Amniotic epithelial cell (primary cell): ENCODE measurements around the gene ATRX.
A peak's percentile ranks its signal among the peaks of the same experiment; 100 is the strongest.
"Not testable (repeated sequence)": the region's sequence is repeated elsewhere in the genome, so short reads cannot be mapped to it uniquely, and the experiment has no call there.

Experiments
- DNase-seq: peaks from one replicate; pipeline ENCODE4 v3.0.0-alpha.2; 2010; ENCODE audit warnings: low read depth

The ATRX gene

DNA sequence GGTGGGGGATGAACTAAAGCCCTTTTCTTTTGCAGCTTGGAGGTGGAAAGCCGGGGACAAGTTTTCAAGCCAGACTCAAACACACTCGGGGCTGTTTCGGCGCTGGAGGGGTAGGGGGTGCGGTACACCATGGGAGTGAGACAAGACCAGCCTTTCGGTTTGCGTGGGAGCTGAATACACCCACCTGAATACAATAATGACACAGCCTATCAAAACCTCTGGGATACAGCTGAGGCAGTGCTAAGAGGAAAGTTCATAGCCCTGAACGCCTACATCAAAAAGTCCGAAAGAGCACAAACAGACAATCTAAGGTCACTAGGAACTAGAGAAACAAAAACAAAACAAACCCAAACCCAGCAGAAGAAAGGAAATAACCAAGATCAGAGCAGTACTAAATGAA, 163.3 kb downstream of the ATRX start:
- no peak for DNase-seq

DNA sequence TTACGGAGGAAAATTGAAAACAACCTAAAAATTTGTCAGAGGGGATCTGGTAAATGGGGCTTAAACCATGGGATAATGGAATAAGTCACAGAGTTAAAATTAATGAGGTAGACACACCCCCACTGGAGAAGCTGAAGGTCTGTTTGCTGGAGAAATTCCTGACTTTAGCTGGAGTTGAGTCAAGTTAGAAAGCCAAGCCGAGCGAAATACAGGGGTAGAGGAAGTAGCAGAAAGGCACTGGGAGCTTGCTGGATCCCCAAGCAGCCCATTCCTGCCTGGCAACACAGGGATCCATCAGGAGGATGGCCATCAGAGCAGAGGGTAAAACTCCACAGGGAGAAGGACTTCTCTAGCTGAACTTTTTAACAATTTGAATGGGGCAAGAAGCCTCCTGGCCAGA, 163.8 kb downstream of the ATRX start:
- DNase-seq, result peak; percentile 0

DNA sequence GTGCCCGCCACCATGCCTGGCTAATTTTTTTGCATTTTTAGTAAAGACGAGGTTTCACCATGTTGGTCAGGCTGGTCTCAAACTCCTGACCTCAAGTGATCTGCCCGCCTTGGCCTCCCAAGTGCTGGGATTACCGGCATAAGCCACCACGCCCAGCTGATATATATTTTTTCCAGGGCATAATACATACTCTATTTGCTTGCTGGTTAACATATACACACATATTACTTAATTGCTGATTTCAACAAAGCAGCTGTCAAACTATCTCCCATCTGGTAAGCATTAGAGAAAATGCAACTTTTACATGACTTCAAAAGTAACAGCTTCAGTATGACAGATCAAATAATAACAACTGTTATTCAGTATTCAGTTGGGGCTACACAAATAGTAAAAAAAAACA, 164.6 kb downstream of the ATRX start:
- not testable (repeated sequence) for DNase-seq

DNA sequence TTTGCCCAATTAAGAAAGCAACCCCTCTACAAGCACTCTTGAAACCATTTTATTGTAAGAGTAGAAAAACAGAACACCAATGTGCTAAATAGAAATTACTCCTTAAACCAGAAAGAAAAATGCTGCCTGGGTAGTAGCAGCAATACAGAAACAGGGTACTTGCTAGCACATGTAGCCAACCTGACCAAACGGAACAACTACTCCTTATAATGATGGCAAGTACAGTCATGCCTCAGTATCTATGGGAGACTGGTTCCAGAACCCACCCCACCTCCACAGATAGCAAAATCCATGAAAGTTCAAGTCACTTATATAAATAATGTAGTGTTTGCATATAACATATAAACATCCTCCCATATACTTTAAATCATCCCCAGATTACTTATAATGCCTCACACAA, 168.8 kb downstream of the ATRX start:
- DNase-seq, result no peak

DNA sequence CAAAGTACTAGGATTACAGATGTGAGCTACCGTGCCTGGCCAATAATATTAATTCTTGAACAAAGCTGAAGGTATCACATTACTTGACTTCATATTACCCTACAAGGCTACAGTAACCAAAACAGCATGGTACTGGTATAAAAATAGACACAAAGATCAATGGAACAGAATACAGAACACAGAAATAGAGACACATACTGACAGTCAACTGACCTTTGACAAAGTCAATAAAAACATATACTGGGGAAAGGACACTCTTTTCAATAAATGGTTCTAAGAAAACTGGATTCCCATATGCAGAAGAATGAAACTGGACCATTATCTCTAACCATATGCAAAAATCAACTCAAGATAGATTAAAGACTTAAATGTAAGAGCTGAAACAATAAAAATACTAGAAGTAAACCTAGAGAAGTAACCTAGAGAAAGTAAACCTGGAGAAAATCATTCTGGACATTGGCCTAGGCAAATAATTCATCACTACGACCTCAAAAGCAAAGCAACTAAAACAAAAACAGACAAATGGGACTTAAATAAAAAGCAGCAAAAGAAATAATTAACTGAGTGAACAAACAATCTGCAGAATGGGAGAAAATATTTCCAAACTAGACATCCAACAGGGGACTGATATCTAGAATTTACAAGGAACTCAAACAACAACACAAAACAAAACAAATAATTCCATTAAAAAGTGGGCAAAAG, 182.2 kb downstream of the ATRX start:
- no peak for DNase-seq

DNA sequence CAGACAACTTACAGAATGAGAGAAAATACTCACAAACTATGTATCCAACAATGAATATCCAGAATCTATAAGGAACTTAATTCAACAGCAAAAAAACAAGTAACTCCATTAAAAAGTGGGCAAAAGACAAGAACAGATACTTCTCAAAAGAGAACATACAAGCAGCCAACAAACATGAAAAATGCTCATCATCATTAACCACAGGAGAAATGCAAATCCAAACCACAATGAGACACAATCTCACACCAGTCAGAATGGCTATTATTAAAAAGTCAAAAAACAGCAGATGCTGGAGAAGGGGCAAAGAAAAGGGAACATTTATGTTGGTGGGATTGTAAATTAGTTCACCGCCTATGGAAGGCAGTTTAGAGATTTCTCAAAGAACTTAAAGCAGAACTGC, 188.5 kb downstream of the ATRX start:
- peak; percentile 9 for DNase-seq

DNA sequence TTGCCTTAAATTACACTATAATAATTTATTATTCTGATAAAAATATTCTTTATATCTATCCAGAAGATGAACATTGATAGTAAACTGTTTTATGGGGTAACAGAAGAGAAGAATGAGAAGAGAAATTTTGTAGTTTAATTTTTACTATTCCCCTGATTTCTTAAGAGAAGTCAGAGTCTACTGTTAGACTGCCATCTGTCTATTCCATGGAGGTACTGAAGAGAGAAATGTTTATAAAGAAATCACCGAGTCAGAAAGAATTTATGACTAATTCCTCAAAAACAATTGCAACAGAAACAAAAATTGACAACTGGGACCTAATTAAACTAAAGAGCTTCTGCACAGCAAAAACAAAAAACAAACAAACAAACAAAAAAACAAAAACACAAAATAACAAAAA, 188.9 kb downstream of the ATRX start:
- peak; percentile 50 for DNase-seq

DNA sequence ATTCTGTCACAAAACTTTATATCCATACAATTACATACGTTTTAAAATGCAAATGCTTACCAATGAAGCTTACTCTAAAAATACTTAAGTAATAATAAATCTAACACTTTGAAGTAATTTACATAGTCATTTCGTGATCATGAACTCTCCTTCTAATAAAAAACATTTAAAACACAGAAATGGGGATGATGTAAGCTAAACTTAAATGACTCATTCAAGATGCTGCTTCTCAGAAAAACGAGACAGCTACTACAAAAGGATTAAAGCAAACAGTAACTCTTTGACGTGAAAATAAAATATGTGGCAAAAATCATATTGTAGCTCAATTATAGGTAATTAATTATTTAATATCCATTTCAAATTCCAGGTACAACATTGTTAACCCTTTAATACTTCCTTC, 190.2 kb downstream of the ATRX start:
- DNase-seq, result peak; percentile 10

DNA sequence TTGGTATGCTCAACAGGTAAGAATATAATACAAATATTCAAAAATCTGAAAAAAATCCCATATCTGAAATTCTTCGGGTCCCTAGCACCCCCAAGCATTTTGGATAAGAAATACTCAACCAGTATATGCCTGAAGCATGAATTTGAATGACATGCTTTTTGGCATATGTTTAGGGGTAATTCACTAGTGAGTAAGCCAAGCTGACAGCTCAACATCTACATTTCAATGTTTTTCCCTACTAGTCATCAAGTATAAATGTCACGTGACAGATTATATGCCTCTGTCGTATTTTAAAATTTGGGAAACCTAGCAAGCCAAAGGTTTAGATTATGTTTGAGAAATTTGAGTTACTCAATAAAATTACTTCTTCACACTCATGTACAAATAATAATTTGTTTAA, 213.7 kb downstream of the ATRX start:
- peak; percentile 8 for DNase-seq

DNA sequence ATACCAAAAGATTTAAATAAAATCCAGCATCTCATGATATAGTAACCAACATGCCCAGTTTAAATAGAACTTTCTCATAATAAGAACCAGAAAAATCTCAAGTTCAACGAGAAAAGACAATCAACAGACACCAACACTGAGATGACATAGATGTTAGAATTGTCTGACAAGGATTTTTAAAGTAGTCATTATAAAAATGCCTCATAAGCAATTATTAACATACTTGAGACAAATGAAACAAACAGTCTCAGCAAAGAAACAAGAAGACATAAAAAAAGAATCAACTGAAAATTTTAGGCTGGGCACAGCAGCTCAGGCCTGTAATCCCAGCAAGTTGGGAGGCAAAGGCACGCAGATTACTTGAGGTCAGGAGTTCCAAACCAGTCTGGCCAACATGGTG, 220.7 kb downstream of the ATRX start:
- no peak for DNase-seq

DNA sequence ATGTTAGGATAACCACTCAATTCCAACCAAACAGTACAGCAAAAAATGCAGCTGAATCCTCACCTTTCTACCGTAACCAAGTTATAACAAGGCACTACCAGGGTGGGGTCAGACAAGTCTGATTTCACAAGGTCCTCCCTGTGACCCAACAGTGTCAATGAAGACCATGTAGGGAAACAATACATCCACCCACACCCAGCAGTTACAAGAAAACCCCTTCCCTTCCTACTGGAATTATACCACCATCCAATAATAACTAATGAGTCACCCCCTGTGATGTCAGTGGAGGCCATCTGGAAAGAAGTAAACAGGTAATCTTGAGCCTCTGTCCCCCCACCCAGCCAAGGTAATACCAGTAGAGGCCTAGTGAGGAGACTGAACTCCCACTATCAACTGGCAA, 221.2 kb downstream of the ATRX start:
- DNase-seq, result peak; percentile 6

DNA sequence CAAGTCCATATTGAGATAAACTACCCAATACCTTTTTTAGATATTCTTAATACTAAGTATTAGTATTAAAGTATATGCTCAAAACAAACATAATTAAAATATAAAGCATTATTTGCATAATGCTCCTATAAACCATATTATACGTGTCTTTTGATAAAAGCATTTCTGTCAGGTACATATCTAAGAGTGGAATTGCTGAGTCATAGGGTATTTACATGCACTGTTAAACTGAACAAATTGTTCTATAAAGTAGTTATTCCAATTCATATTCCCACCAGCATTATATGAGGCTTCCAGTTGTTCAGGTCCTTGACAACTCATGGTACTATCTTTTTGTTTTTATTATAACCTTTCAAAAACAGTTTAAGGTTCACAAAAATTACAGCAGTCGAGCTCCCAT, 224.6 kb downstream of the ATRX start:
- no peak for DNase-seq

DNA sequence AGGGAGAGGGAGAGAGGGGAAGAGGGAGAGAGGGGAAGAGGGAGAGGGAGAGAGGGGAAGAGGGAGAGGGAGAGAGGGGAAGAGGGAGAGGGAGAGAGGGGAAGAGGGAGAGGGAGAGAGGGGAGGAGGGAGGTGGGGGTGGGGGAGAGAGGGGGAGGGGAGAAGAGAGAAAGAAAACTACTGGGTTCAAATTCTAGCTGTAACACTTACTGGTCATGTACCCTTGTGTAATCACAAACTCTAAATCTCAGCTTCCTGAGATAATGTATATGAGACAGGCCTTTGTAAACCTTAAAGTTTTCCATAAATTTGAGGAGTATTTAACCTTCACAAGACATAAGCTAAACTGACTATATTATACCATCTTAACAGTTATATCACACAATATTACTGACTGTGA, 229.7 kb downstream of the ATRX start:
- no peak for DNase-seq

DNA sequence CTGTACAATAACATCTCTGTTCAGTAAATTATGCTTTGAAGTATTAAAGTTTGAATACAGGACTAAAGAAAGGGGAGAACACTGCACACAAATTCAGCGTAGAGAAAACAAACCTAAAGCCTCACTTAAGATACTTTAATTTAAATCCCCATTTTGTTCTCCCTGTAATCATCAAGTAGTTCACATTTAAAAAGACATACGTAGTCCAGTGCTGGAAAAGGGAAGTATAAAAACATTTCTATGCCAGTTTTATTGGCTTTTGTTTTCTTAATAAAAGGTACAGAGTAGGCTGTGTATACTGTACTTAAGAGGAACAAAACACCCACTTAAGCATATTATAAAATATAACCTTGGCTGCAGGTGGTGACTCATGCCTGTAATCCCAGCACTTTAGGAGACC, 237.3 kb downstream of the ATRX start:
- no peak for DNase-seq

DNA sequence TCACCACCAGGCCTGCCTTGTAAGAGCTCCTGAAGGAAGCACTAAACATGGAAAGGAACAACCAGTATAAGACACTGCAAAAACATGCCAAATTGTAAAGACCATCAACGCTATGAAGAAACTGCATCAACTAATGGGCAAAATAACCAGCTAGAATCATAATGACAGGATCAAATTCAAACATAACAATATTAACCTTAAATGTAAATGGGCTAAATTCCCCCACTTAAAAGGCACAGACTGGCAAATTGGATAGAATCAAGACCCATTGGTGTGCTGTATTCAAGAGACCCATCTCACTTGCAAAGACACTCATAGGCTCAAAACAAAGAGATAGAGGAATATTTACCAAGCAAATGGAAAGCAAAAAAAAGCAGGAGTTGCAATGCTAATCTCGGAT, 246.2 kb downstream of the ATRX start:
- DNase-seq, result not testable (repeated sequence)

DNA sequence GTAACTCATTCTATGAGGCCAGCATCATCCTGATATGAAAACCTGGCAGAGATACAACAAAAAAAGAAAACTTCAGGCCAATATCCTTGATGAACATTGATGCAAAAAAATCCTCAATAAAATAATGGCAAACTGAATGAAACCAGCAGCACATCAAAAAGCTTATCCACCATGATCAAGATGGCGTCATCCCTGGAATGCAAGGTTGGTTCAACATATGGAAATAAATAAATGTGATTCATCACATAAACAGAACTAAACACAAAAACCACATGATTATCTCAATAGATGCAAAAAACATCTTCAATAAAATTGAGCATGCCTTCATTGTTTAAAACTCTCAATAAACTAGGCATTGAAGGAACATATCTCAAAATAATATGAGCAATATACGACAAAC, 254.8 kb downstream of the ATRX start:
- peak; percentile 6 for DNase-seq

DNA sequence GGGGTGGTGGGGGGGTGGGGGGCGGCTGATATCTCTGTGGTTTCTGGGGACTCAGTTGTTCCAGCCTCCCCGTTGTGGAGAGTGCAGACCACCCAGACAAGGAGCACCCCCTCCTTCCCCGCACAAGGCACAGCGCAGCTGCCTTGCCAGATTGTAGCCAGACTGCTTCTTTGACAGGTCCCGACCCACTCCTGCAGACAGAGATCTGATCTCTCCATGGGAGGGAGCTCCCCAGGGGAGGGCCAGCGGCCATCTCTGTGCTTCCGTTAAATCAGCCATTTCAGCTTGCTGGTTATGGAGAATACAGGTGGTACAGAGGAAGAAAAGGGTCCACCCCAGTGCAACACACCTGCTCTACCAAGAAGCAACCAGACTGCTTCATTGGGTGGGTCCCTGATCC, 258.0 kb downstream of the ATRX start:
- DNase-seq, result no peak

DNA sequence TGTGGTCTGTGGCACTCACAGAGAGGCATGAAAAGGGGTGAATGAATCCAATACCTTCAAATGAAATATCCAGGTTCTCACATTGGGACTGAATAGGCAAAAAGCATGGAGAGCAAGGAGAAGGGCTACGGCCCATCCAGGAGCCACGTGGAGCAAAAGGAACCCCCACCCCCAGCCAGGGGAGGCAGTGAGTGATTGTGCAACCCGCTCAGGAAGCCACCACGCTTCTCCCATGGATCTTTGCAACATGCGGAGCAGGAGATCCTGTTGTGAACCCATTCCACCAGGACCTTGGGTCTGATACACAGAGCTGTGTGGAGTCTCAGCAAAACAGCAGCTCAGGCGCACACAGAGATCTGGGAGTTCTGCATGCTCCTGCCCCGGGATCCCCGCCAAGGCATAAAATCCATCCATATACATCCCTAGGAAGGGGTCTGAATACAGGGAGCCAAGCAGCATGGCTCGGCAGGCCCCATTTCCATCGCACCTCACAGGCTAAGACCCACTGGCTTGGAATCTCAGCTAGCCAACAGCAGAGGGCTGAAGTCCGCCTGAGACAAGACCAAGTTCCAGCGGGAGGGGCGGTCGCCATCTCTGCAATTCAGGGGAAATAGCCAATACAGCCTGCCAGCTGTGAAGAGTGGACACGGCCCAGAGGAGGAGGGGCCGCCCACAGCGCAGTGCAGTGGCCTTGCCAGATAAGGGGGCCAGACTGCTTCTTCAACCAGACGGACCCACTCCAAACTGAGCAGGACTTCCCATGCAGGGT, 258.6 kb downstream of the ATRX start:
- no peak for DNase-seq

DNA sequence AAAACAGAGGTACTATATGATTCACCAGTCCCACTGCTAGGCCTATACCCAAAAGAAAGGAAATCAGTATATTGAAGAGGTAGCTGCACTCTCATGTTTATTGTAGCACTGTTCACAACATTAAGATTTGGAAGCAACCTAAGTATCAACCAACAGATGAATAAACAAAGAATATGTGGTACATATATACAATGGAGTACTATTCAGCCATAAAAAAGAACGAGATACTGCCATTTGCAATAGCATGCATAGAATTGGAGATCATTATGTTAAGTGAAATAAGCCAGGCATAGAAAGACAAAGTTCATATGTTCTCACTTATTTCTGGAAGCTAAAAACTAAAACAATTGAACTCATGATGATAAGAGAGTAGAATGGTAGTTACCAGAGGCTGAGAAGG, 266.3 kb downstream of the ATRX start:
- DNase-seq, result no peak

DNA sequence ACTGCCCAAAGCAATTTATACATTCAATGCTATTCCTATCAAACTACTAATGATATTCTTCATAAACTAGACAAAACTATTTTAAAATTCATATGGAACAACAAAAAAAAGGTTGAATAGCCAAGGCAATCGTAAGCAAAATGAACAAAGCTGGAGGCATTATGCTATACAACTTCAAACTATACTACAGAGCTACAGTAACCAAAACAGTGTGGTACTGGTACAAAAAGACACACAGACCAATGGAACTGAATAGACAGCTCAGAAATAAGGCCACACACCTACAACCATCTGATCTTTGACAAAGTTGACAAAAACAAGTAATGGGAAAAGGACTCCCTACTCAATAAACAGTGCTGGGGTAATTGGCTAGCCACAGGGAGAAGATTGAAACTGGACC, 271.8 kb downstream of the ATRX start:
- DNase-seq, result no peak

DNA sequence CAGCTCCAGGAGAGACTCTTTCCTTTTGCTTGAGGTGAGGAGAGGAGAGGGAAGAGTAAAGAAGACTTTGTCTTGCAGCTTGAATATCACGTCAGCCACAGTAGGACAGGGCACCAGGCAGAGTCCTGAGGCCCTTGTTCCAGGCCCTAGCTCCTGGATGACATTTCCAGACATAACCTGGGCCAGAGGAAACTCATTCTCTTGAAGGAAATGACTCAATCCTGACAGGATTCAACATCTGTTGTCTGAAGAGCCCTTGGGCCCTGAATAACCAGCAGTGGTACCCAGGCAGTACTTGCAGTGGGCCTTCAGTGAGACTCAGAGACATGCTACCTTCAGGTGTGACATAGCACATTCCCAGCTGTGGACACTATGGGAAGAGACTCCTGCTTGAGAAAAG, 276.0 kb downstream of the ATRX start:
- no peak for DNase-seq

DNA sequence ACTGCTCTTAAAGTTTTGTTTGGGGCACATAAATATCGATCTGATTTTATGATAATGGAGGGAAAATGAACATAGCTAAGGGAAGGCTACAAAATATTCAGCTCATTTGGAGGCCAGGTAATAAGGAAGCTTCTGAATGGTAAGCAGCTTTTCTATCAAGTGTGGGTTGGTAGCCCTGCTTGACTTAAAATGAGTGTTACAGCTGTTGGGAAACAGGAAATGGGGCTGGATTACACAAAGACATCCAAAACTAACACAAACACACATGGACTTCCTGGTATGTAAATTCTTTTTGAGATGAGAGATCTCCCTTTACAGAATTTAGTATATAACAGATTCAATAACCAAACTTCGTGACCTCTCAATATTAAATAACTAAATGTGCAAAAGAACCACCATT, 280.8 kb downstream of the ATRX start:
- peak; percentile 53 for DNase-seq

DNA sequence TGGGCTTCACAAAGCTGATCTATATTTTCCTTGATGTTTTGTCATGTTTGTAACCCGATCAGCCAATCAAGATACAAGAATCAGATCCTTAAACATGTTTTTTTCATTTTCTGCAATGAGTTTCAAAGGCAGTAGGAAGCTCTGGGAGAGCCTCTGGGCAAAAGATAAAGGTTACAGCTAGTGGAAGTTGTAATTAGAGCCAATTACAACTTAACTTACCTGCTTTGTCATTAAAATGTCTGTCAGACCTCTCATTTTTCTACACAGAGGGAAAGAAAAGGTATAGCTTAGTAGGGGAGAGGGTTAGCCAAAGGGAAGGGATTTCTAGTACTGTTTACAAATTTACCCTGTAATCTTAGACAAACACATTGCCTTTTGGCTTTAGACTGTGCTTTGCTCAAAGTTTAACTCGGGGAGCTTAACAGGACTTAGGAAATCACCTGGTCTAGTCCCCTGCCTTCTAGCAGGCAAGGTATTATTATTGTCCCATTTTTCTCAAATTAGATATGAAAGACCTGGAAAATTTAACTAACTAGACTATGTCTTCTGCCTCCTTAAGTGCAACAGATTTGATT, 283.0 kb downstream of the ATRX start:
- DNase-seq, result no peak

DNA sequence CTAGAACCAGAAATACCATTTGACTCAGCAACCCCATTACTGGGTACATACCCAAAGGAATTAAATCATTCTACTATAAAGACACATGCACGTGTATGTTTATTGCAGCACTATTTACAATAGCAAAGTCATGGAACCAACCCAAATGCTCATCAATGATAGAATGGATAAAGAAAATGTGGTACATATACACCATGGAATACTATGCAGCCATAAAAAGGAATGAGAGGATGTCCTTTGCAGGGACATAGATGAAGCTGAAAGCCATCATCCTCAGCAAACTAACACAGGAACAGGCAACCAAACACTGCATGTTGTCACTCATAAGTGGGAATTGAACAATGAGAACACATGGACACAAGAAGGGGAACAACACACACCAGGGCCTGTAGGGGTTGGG, 285.9 kb downstream of the ATRX start:
- DNase-seq, result not testable (repeated sequence)
